Hematopoietic multipotent progenitor cell (in vitro differentiated cells): Measurements from ENCODE around the gene SSBP3. TPM values are rescaled to one million over a fixed set of nuclear protein-coding genes. Genes with fewer than 3 reads are reported as not detected.
A peak's percentile ranks its signal among the peaks of the same experiment; 100 is the strongest.

Experiments
- DNase-seq, 3 donors: peaks; one replicate each; pipeline ENCODE4 v3.0.0-alpha.2; 2011 to 2015; ENCODE audit warnings: low read depth in 2 of 3, low spot score in 2 of 3
- total RNA-seq: library from RNA; depleted of rRNA; stranded (reverse); fragments of >200 nt; gene quantifications from one replicate; pipeline ENCODE4 v1.2.3, GENCODE V29; 2012

SSBP3 gene
- total RNA-seq, 1 donor: 72.4 TPM

- DNase-seq: no peak
These were observed 30.9 kb downstream of the SSBP3 start for GRCh38 chr1:54375298-54375697.

GRCh38 chr1:54374766-54375165 lies 31.4 kb downstream of the SSBP3 start:
- no peak for DNase-seq

- DNase-seq: peak in 2 of 3 donors; percentile 74 to 82
These were observed 33.2 kb downstream of the SSBP3 start for GRCh38 chr1:54372978-54373377.

- no peak for DNase-seq
These were observed 34.3 kb downstream of the SSBP3 start for GRCh38 chr1:54371942-54372275.

GRCh38 chr1:54371038-54371941 lies 34.9 kb downstream of the SSBP3 start:
- DNase-seq: no peak

GRCh38 chr1:54370287-54370989 lies 35.8 kb downstream of the SSBP3 start:
- DNase-seq: no peak

- DNase-seq: no peak
These were observed 38.6 kb downstream of the SSBP3 start for GRCh38 chr1:54367613-54368012.

GRCh38 chr1:54365847-54366246 lies 40.3 kb downstream of the SSBP3 start:
- DNase-seq: no peak

GRCh38 chr1:54365398-54365797 lies 40.8 kb downstream of the SSBP3 start:
- DNase-seq: no peak

- DNase-seq: no peak
These were observed 41.2 kb downstream of the SSBP3 start for GRCh38 chr1:54364995-54365394.

GRCh38 chr1:54364582-54364981 lies 41.6 kb downstream of the SSBP3 start:
- DNase-seq: no peak

- no peak for DNase-seq
These were observed 42.3 kb downstream of the SSBP3 start for GRCh38 chr1:54363925-54364324.

- DNase-seq: no peak
These were observed 43.3 kb downstream of the SSBP3 start for GRCh38 chr1:54362881-54363340.

GRCh38 chr1:54361342-54361741 lies 44.9 kb downstream of the SSBP3 start:
- no peak for DNase-seq

- peak in 1 of 3 donors; percentile 48 for DNase-seq
These were observed 45.8 kb downstream of the SSBP3 start for GRCh38 chr1:54360165-54361005.

- DNase-seq: no peak
These were observed 46.6 kb downstream of the SSBP3 start for GRCh38 chr1:54359393-54360162.

GRCh38 chr1:54358503-54359168 lies 47.6 kb downstream of the SSBP3 start:
- DNase-seq: no peak

GRCh38 chr1:54357967-54358366 lies 48.2 kb downstream of the SSBP3 start:
- DNase-seq: peak in 1 of 3 donors; percentile 54

GRCh38 chr1:54356680-54357147 lies 49.5 kb downstream of the SSBP3 start:
- peak in 2 of 3 donors; percentile 32 to 66 for DNase-seq
